OCI-LY1 (cell line): Measurements from ENCODE around the gene PDCD4.
A peak's percentile ranks its signal among the peaks of the same experiment; 100 is the strongest.

Source experiments
- H2AFZ ChIP-seq: fragments of 200-600 bp; sonication (generic), shearing (Covaris generic); 2 replicates; pipeline ENCODE4 v1.6.0; 2014; ENCODE audit warnings: antibody characterized with exemption, mild to moderate bottlenecking, low read length
- H3F3A ChIP-seq: fragments of 200-600 bp; sonication (generic), shearing (Covaris generic); 2 replicates; pipeline ENCODE4 v1.6.0; 2014; ENCODE audit warnings: mild to moderate bottlenecking, antibody characterized with exemption, low read length, moderate library complexity; ENCODE audit not compliant: insufficient read depth
- H3K27ac ChIP-seq: fragments of 200-600 bp; sonication (generic); 2 replicates; pipeline ENCODE4 v1.5.1; 2014; ENCODE audit warnings: low read length, mixed run types, mild to moderate bottlenecking, low read depth; ENCODE audit not compliant: poor library complexity, severe bottlenecking
- H3K27me3 ChIP-seq: fragments of 200-600 bp; sonication (generic); 2 replicates; pipeline ENCODE4 v1.6.0; 2014; ENCODE audit warnings: antibody characterized with exemption, mild to moderate bottlenecking, low read length, moderate library complexity; ENCODE audit not compliant: insufficient read depth
- H3K36me3 ChIP-seq: fragments of 200-600 bp; sonication (generic); 2 replicates; pipeline ENCODE4 v1.6.1; 2014; ENCODE audit warnings: mild to moderate bottlenecking, antibody characterized with exemption, low read length, moderate library complexity, mixed read lengths; ENCODE audit not compliant: insufficient read depth
- H3K4me1 ChIP-seq: fragments of 200-600 bp; sonication (generic); 2 replicates; pipeline ENCODE4 v1.5.1; 2014; ENCODE audit warnings: mild to moderate bottlenecking, low read length, moderate library complexity; ENCODE audit not compliant: insufficient read depth, severe bottlenecking
- H3K4me2 ChIP-seq: fragments of 200-600 bp; sonication (generic), shearing (Covaris generic); 2 replicates; pipeline ENCODE4 v1.6.1; 2014; ENCODE audit warnings: low read length
- H3K4me3 ChIP-seq: fragments of 200-600 bp; sonication (generic); 2 replicates; pipeline ENCODE4 v1.5.1; 2014; ENCODE audit warnings: low read length, low read depth, mild to moderate bottlenecking, mixed read lengths; ENCODE audit not compliant: poor library complexity, severe bottlenecking
- H3K79me2 ChIP-seq: fragments of 200-600 bp; shearing (Covaris generic); 2 replicates; pipeline ENCODE4 v1.6.1; 2016; ENCODE audit warnings: mixed run types, low read length, mixed read lengths; ENCODE audit not compliant: insufficient read depth
- H3K9ac ChIP-seq: fragments of 200-600 bp; sonication (generic), shearing (Covaris generic); 2 replicates; pipeline ENCODE4 v1.6.1; 2014; ENCODE audit warnings: mild to moderate bottlenecking, low read length, mixed read lengths
- H3K9me2 ChIP-seq: fragments of 200-600 bp; sonication (generic), shearing (Covaris generic); 2 replicates; pipeline ENCODE4 v1.6.1; 2014; ENCODE audit warnings: low read depth, mild to moderate bottlenecking, low read length, mixed read lengths
- H3K9me3 ChIP-seq: fragments of 200-600 bp; shearing (Covaris generic); 2 replicates; pipeline ENCODE4 v1.6.1; 2014; ENCODE audit warnings: low read length, mixed read lengths
- H4K20me1 ChIP-seq: fragments of 200-600 bp; sonication (generic), shearing (Covaris generic); 2 replicates; pipeline ENCODE4 v1.6.0; 2016; ENCODE audit warnings: mild to moderate bottlenecking, low read length; ENCODE audit not compliant: insufficient read depth
- CTCF ChIP-seq: fragments of 200-600 bp; sonication (generic), shearing (Covaris generic); IDR thresholded peaks from 2 replicates; pipeline ENCODE4 v1.5.1; 2017; ENCODE audit warnings: mild to moderate bottlenecking, antibody characterized with exemption, low read length, moderate library complexity, mixed read lengths
- EZH2 ChIP-seq: fragments of 200-600 bp; sonication (generic), shearing (Covaris generic); IDR thresholded peaks from 2 replicates; pipeline ENCODE4 v1.8.0; 2017; ENCODE audit warnings: borderline replicate concordance, mixed run types, mild to moderate bottlenecking, antibody characterized with exemption, low read length, moderate library complexity, mixed read lengths

PDCD4 gene

GRCh38 chr10:110861476-110861875 is 10.3 kb upstream of the PDCD4 start:
- no peak overlapping the region for H2AFZ ChIP-seq
- peak overlapping the region; percentile 66 for H3K9ac ChIP-seq
- TF ChIP-seq CTCF, result no peak
- TF ChIP-seq EZH2, result no peak

DNA sequence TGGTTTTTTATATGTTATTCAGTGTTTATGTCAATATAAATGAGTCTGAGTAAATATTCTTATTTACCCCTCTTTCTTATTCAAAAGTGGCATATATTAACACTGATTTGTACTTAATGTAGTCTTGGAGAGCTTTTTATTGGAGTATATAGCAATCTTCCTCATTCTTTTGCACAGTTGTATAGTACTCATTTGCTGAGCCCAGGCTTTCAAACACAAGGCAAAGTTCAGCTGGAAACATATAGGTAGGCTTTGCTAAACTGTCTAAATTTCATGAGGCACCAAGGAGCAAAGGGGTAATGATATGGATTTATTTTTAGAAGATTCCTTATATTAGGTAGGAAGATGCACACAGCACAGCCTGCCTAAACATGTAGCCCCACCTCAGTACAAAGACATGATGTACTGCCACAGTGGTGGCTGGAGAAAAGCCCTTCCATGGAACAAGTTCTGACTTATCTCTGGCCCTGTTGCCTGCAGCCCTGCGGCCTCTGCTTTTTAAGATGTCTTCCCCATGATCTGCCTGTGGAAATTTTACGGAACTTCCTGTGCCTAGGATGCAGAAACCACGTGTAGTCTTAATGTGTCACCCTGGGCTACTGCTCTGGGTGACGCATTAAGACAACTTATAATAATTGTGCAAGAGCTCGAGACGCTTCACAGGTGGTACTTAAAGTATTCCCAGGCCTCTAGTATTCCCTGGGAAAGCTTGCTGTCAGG is 9.6 kb upstream of the PDCD4 start:
- Histone ChIP-seq H4K20me1 (no peaks in the 10 kb centered on the region), H3K9me3 (no peaks in the 10 kb centered on the region), H2AFZ (no peak overlapping the region), H3K79me2 (no peaks in the 10 kb centered on the region), H3K27me3 (no peaks in the 10 kb centered on the region), H3K4me2 (no peak overlapping the region), H3K9me2 (no peaks in the 10 kb centered on the region), H3K27ac (peak overlapping the region; percentile 99), H3K4me1 (peaks cover 95% of the 10 kb centered on the region), H3K36me3 (no peaks in the 10 kb centered on the region), H3K4me3 (no peak overlapping the region), H3F3A (peaks cover 9% of the 10 kb centered on the region; the same call in 1 of the 2 replicates), H3K9ac (no peak overlapping the region)
- TF ChIP-seq EZH2, result no peak
- no peak for TF ChIP-seq CTCF

More at GRCh38 chr10:110861476-110861875, 10.3 kb upstream of the PDCD4 start:
- no peak overlapping the region for H3K4me3 ChIP-seq
- H3F3A ChIP-seq, result peaks cover 9% of the 10 kb centered on the region; the same call in 1 of the 2 replicates
- H3K9me3 ChIP-seq, result no peaks in the 10 kb centered on the region
- H3K36me3 ChIP-seq, result no peaks in the 10 kb centered on the region
- no peaks in the 10 kb centered on the region for H3K79me2 ChIP-seq
- H3K9me2 ChIP-seq, result no peaks in the 10 kb centered on the region
- no peaks in the 10 kb centered on the region for H3K27me3 ChIP-seq
- H3K27ac ChIP-seq, result peak overlapping the region; percentile 99
- H3K4me1 ChIP-seq, result peaks cover 90% of the 10 kb centered on the region
- H4K20me1 ChIP-seq, result no peaks in the 10 kb centered on the region
- H3K4me2 ChIP-seq, result peak overlapping the region; percentile 66; the same call in 1 of the 2 replicates

- Histone ChIP-seq H3K36me3 (no peaks in the 10 kb centered on the region), H4K20me1 (no peaks in the 10 kb centered on the region), H3K79me2 (no peaks in the 10 kb centered on the region), H2AFZ (no peak overlapping the region), H3K9ac (no peak overlapping the region; the same call in 1 of the 2 replicates), H3K4me3 (no peak overlapping the region), H3F3A (peaks cover 7% of the 10 kb centered on the region; the same call in 1 of the 2 replicates), H3K9me3 (no peaks in the 10 kb centered on the region), H3K27me3 (no peaks in the 10 kb centered on the region), H3K9me2 (no peaks in the 10 kb centered on the region), H3K27ac (peak overlapping the region; percentile 98), H3K4me2 (no peak overlapping the region), H3K4me1 (peaks cover 95% of the 10 kb centered on the region)
- no peak for TF ChIP-seq CTCF
- TF ChIP-seq EZH2, result no peak
Observed at GRCh38 chr10:110862961-110863360, 8.8 kb upstream of the PDCD4 start.
